GM18511 (cell line): ENCODE results near the gene NR3C1.

Source experiments
- ATAC-seq: cut with Tn5 transposase; IDR thresholded peaks from one replicate; pipeline ENCODE4 v1.9.1; 2021; ENCODE audit warnings: mild to moderate bottlenecking, moderate library complexity; ENCODE audit not compliant: unreplicated experiment

The NR3C1 gene

GRCh38 chr5:143271431-143271830 is 132.1 kb downstream of the NR3C1 start:
- peak; percentile 51 for ATAC-seq

- no peak for ATAC-seq
Measured at GRCh38 chr5:143268388-143268787, 135.1 kb downstream of the NR3C1 start.

GRCh38 chr5:143267186-143267585 is 136.3 kb downstream of the NR3C1 start:
- ATAC-seq: no peak

GRCh38 chr5:143265995-143266394 is 137.5 kb downstream of the NR3C1 start:
- ATAC-seq: no peak

GRCh38 chr5:143263272-143263810 is 140.1 kb downstream of the NR3C1 start:
- ATAC-seq: no peak

GRCh38 chr5:143262393-143263174 is 140.9 kb downstream of the NR3C1 start:
- ATAC-seq: peak; percentile 80

- no peak for ATAC-seq
Measured at GRCh38 chr5:143261748-143262392, 141.6 kb downstream of the NR3C1 start.

GRCh38 chr5:143259254-143259605 is 144.3 kb downstream of the NR3C1 start:
- ATAC-seq: no peak

GRCh38 chr5:143258559-143259253 is 144.8 kb downstream of the NR3C1 start:
- no peak for ATAC-seq

- no peak for ATAC-seq
Measured at GRCh38 chr5:143254819-143255218, 148.7 kb downstream of the NR3C1 start.

- peak; percentile 46 for ATAC-seq
Measured at GRCh38 chr5:143251946-143252345, 151.5 kb downstream of the NR3C1 start.

- peak; percentile 83 for ATAC-seq
Measured at GRCh38 chr5:143251190-143251589, 152.3 kb downstream of the NR3C1 start.

- no peak for ATAC-seq
Measured at GRCh38 chr5:143249851-143250250, 153.6 kb downstream of the NR3C1 start.

- no peak for ATAC-seq
Measured at GRCh38 chr5:143248822-143249579, 154.5 kb downstream of the NR3C1 start.

- ATAC-seq: no peak
Measured at GRCh38 chr5:143248391-143248790, 155.1 kb downstream of the NR3C1 start.

- ATAC-seq: no peak
Measured at GRCh38 chr5:143247134-143247815, 156.2 kb downstream of the NR3C1 start.

GRCh38 chr5:143245929-143246561 is 157.4 kb downstream of the NR3C1 start:
- ATAC-seq: no peak

- ATAC-seq: no peak
Measured at GRCh38 chr5:143244990-143245389, 158.5 kb downstream of the NR3C1 start.

GRCh38 chr5:143244000-143244736 is 159.3 kb downstream of the NR3C1 start:
- ATAC-seq: no peak
